Stimulated activated CD4-positive, alpha-beta T cell treated with anti-CD3 and anti-CD28 coated beads, Interleukin-12 subunit alpha, Interleukin-12 subunit beta, amount 100 ng/mL, for 48 hours (primary cell): ENCODE data around the gene TRNP1.
A peak's percentile ranks its signal among the peaks of the same experiment; 100 is the strongest.
"Not testable (repeated sequence)": the region's sequence is repeated elsewhere in the genome, so short reads cannot be mapped to it uniquely, and the experiment has no call there.

Experiments used
- DNase-seq, 3 donors: peaks; one replicate each; pipeline ENCODE4 v3.0.0-alpha.2; 2020; ENCODE audit warnings: low read depth in 2 of 3, low spot score in 1 of 3

The TRNP1 gene

DNA sequence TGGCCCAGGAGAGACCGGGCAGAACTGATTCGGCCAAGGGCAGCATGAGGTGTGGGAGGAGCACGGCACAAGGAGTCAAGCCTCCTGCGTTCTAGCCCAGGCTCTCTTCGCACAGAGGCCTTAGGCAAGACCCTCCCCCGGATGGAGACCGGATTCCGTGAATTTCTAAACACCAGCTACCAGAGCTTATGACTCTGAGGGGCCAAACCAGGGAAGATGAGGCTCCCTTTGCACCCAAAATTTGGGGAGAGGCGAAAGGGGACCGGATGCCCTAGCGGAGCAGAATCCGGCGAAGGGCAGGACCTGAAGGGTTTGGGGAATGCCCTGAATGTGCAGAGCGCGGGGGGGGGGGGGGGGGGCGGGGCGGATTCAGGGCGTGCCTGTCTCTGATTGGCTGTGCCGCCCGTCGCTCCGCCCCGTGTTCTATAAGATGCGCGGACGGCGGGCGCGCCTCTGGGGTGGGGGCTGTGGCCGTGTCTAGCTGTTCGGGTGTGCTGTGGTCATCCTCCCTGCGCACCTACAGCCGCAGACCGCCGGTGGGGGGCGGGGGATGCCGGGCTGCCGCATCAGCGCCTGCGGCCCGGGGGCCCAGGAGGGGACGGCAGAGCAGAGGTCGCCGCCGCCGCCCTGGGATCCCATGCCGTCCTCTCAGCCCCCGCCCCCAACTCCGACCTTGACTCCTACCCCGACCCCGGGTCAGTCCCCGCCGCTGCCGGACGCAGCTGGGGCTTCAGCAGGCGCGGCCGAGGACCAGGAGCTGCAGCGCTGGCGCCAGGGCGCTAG is at the start of gene TRNP1:
TRNP1 (plus strand) TSS at position 456 of the 783 bp plus-strand sequence; CDS start at position 551, 95 bp downstream.
- peak; percentile 33 to 63 (median 42) for DNase-seq

- no peak for DNase-seq
Observed at GRCh38 chr1:26945138-26945537, 48.4 kb upstream of the TRNP1 start.

DNA sequence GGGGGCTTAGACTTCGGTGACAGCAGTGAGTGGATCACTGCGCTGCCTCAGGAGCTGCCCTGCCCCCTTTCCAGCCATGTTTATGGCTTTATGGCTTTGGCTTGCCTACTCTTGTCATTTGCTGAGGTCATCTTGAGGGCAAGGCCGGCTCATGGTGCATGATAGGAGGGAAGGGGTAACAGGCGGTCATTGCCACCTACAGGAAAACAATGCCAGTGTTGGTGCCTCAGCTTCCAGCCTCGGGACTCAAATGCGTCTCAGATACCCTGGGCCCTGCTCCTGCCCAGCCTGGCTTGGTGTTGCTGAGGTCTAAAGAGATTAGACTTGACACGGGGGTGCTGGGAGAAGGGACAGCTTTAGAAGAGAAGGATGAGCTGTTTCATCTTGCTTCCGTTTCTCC is 47.8 kb upstream of the TRNP1 start:
- DNase-seq, result no peak

- DNase-seq, result no peak
Observed at GRCh38 chr1:26946270-26946669, 47.2 kb upstream of the TRNP1 start.

DNA sequence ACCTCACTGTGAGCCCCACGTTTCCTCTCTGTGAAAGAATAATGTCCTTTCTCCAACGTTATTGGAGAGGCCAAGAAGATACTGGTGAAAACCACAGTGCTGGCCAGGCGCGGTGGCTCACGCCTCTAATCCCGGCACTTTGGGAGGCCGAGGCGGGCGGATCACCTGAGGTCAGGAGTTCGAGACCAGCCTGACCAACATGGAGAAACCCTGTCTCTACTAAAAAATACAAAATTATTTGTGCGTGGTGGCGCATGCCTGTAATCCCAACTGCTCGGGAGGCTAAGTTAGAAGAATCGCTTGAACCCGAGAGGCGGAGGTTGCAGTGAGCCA is 44.8 kb upstream of the TRNP1 start:
- not testable (repeated sequence) for DNase-seq

- no peak for DNase-seq
Observed at GRCh38 chr1:26949266-26949925, 44.1 kb upstream of the TRNP1 start.

DNA sequence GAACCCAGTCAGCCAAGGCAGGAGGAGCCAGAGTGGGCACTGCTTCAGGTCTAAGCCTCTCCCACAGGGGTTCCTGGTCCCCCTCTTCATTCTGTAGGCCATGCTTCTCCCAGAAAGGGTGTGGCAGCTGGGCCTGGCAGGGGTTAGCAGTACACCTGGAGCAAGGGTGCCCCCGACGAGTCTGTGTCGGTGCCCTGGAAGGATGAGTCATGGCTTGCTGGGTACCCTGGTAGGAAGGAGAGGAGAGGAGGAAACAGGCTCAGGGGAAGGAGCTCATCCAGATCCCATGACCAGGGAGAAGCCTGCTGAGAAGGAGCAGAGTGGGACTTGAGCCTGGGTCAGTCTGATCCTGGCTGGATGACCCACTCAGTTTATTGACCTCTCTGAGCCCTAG is 43.6 kb upstream of the TRNP1 start:
- DNase-seq, result no peak

DNA sequence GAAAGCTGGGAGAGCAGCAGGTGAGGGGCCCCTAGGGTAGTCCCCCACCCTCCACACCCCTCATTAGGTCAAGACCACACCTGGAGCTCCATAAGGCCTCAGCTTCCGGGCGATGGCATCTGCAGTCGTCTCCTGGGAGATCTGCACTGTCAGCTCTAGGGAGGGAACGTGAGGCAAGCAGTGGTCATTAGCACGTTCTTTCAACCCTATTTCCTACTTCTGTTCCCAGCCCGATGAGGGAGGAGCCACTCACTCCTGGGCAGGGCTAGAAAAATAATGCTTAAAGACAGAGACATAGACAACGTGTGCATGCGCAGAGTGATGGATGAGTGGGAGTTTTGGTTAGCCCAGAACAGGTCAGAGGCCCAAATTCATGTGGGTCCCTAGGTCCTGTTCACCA is 42.9 kb upstream of the TRNP1 start:
- DNase-seq, result no peak

DNA sequence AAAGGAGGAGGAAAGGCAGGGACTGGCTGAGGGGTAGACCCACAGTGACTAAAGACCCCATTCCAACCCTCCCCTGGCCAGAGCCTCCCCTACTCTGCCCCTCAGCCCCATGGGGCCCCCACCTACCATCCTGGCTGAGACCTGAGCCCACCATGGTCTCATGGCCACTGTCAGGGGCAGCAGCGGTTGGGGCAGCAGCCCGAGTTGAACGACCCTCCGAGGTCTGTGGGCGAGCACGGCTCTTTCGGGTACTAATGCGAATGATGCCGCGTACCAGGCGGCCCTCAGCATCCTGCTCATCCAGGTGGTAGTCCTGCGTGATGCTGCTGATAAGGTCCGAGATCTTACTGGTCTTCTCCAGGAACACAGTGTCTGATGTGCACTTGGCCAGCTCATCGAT is 42.3 kb upstream of the TRNP1 start:
- DNase-seq, result no peak

DNA sequence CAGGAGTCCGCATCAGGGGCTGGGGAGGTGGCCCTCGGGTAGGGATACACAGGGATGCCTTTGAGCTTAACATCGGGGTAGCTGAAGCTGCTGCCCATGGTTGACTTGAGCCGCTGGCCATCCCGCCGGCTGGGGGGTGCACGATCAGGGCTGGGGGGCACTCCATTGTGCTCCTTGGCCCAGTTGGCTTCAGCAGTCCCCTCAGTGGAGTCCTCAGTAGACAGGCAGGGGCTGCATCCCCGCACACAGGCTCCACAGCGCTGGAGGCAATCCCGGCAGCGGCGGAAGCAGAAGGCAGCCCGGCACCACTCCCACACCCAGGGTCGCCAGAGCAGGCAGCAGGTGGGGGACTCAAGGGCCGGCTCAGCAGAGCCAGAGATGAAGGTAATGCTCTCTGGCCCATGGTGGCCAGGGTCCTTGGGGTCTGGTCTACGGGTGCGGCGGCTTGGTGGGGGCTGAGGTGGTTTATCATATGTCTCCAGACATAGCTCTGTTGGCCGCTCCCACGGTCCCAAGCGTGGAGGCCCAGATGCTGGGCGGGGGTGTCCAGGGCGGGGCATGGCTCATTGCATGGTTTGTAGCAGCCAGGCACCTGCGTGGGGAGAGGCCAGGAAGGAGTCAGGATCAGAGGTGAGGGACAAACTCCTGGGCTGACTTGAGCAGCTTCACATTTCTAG is 41.5 kb upstream of the TRNP1 start:
- no peak for DNase-seq

DNA sequence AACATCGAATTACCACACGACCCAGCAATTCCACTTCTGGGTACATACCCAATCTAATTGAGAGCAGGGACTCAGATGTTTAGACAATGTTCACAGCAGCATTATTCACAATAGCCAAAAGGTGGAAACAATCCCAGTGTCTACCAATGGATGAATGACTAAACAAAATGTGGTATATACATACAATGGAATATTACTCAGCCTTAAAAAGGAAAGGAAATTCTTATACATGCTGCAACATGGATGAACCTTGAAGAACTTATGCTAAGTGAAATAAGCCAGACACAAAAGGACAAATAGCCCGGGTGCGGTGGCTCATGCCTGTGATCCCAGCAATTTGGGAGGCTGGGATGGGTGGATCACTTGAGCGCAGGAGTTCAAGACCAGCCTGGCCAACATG is 40.1 kb upstream of the TRNP1 start:
- DNase-seq, result no peak

GRCh38 chr1:26956321-26956720 is 37.2 kb upstream of the TRNP1 start:
- DNase-seq, result no peak

- no peak for DNase-seq
Observed at GRCh38 chr1:26957306-26957705, 36.2 kb upstream of the TRNP1 start.

GRCh38 chr1:26959270-26959669 is 34.2 kb upstream of the TRNP1 start:
- no peak for DNase-seq

DNA sequence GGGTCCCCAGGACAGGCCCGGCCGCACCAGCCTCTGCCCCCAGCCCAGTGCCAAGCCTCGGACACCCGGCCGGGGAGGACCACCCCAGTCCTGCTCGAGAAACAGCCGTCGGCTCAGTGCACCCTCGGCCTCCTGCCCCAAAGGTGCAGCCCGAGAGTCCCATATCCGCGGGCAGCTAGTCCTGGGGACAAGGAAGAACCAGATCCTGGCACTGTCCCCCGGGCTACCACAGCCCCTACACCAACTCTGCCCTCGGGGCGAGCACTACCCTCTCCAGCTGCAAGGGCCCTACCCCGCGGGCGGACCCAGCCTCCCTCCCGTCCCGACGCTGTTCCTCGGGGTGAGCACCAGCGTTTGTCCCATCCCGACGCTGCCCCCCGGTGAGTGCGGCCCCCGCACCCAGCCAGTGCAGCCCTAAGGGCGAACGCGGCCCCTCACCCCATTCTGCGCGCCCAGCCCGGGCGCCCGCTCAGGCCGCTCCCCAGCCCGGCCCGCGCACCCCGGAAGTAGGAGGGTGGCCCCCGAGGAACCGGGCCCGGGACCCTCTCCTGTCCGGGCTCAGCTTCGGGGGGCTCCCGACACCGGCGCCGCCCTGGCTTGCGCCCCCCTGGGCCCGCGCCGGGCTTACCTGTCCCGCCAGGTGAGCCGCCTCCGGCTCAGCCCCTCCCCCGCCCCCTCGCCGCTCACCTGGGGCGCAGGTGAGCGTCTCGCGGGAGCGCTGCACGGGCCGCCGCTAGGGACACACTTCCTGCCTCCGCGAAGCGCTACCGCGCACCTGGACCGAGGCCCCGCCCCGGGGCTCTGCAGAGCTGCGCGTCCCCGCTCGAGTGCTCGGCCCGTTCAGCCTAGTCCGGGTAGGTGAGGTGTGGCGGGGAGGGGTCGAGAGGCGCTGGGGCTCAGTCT is 33.5 kb upstream of the TRNP1 start, which contains the start of gene KDF1:
KDF1 (minus strand) TSS at position 747 of the 903 bp plus-strand sequence. CDS start 8,088 bp downstream, outside the sequence.
- DNase-seq, result peak in 1 of 3 donors; percentile 12

DNA sequence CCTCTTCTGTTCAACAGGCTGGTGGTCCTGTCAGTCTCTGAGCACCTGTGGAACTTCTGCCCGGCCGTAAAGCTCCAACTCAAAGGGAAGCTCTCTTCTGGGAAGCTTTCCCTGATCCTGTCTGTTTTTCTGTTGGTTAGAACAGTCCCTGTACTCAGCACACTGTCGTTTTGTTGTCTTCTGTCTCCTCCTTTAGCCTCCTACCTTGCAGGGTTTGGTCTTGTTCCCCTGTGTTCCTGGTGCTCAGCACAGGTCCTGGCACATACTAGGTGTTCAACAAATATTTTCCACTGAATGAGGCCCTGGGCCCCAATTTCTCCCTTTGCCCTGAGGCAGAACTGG is 32.9 kb upstream of the TRNP1 start:
- no peak for DNase-seq

- no peak for DNase-seq
Observed at GRCh38 chr1:26961826-26962225, 31.7 kb upstream of the TRNP1 start.

DNA sequence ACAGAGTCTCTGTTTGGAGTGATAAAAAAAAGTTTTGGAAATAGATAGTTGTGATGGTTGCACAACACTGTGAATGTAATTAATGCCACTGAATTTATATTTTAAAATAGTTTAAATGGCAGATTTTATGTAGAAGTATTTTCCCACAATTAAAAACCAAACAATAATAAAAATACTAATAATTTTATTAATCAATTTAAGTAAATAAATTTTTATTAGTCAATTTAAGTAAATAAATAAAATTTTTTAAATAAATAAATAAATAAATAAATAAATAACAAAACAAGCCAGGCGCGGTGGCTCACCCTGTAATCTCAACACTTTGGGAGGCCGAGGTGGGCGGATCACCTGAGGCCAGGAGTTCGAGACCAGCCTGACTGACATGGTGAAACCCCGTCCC is 28.3 kb upstream of the TRNP1 start:
- no peak for DNase-seq

GRCh38 chr1:26965628-26966027 is 27.9 kb upstream of the TRNP1 start:
- DNase-seq, result no peak

GRCh38 chr1:26970810-26971209 is 22.7 kb upstream of the TRNP1 start:
- no peak for DNase-seq

DNA sequence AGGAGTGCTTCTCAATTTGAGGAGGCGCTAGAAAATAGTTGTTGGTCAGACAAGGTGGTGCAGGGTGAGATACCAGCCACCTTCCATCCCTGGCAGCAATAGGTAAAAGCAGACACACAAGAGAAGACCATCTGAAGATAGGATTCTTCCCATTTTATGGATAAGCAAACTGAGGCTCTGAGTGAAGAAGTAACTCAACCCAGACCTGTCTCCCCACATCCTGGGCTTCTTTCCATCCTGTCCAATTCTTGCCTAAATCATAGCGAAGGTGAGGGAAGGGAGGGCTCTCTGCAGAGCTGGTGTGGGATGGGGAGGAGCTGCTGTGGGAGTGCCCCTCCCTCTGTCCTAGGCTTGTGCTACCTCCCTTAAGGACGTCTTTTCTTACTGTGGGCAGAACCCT is 21.9 kb upstream of the TRNP1 start:
- DNase-seq, result no peak
